HPDE6-E6E7 (cell line): ENCODE results near the gene NFE2L1.

ENCODE experiments used
- DNase-seq: peaks from one replicate; pipeline ENCODE4 v3.0.0; 2011; ENCODE audit warnings: missing footprints; ENCODE audit errors: extremely low spot score

The NFE2L1 gene

DNA sequence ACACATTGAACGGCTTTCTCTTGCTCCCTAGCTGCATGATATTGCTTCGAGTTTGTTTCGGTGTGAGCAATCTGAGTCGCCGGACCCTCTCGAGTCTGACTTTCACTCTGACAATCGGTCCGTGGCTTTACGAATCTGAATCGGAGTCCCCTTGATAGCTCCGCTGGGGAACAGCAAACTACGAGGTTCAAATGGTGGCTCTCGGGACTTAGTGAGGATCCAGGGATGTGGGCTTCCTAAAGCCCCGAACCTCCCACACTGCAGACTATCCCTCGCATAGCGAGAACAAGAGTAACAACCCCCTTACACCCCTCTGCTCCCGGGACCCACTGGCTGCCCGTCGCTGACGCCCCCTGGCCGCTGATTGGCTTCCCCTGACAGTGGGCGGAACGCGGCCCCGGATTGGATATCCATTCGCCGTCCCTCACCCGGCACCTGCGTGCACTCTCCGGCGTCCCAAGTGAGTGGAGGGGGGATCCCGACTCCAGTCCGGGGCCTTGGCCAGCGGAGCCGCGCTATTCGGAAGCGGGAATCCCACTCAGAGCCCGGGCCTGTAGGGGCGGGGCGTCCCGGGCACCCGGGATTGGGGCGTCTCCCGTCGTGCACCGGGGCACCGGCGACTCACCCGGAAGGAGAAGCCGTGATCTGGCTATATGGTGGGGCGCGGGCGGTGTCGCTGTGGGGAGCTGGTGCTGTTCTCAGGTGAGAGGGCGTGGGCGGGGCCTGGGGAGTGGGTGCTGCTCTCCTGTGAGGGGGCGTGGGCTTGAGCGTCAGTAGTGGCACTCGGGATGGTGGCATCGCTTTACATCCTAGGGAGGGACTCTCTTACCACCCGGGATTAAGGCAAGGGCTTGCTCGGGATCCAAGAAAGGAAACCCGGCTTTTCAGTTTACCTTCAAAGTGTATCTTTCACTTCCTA lies 59.2 kb downstream of the NFE2L1 start, which contains the start of gene SNX11:
TSS of gene SNX11 (plus strand) at position 630 of the 919 bp plus-strand sequence. CDS start 4,278 bp downstream, outside the sequence.
- DNase-seq, result peak; percentile 88

DNA sequence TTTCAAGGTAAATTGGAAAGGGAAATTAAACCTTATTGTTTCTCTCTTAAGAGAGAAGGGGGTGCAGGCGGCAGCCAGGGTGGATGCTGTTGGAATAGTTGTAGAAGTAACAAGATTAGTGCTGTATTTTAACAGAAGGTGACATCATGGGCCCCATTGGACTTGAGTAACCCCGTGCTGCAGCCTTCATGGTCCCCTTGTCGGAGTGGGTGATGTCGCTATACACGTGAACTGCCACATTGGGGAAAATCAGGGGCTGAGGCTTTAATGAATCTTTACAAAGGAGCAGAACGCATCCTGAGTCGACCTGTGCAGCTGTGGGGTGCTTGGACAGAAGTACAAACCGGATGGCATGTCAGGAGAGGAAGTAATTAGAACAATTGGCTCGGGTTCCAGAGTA lies 62.6 kb downstream of the NFE2L1 start:
- DNase-seq, result no peak
